ENCODE data around the gene PEX11B. TPM values are rescaled to one million over a fixed set of nuclear protein-coding genes. Genes with fewer than 3 reads are reported as not detected.

The PEX11B gene
- total and polyA plus RNA-seq, 2 of the 8 experiments (the other 6 are each of a cell fraction or from before 2014, with no cell fraction given) = 9.1 to 15.1 TPM

- TF ChIP-seq, protein P1, sequence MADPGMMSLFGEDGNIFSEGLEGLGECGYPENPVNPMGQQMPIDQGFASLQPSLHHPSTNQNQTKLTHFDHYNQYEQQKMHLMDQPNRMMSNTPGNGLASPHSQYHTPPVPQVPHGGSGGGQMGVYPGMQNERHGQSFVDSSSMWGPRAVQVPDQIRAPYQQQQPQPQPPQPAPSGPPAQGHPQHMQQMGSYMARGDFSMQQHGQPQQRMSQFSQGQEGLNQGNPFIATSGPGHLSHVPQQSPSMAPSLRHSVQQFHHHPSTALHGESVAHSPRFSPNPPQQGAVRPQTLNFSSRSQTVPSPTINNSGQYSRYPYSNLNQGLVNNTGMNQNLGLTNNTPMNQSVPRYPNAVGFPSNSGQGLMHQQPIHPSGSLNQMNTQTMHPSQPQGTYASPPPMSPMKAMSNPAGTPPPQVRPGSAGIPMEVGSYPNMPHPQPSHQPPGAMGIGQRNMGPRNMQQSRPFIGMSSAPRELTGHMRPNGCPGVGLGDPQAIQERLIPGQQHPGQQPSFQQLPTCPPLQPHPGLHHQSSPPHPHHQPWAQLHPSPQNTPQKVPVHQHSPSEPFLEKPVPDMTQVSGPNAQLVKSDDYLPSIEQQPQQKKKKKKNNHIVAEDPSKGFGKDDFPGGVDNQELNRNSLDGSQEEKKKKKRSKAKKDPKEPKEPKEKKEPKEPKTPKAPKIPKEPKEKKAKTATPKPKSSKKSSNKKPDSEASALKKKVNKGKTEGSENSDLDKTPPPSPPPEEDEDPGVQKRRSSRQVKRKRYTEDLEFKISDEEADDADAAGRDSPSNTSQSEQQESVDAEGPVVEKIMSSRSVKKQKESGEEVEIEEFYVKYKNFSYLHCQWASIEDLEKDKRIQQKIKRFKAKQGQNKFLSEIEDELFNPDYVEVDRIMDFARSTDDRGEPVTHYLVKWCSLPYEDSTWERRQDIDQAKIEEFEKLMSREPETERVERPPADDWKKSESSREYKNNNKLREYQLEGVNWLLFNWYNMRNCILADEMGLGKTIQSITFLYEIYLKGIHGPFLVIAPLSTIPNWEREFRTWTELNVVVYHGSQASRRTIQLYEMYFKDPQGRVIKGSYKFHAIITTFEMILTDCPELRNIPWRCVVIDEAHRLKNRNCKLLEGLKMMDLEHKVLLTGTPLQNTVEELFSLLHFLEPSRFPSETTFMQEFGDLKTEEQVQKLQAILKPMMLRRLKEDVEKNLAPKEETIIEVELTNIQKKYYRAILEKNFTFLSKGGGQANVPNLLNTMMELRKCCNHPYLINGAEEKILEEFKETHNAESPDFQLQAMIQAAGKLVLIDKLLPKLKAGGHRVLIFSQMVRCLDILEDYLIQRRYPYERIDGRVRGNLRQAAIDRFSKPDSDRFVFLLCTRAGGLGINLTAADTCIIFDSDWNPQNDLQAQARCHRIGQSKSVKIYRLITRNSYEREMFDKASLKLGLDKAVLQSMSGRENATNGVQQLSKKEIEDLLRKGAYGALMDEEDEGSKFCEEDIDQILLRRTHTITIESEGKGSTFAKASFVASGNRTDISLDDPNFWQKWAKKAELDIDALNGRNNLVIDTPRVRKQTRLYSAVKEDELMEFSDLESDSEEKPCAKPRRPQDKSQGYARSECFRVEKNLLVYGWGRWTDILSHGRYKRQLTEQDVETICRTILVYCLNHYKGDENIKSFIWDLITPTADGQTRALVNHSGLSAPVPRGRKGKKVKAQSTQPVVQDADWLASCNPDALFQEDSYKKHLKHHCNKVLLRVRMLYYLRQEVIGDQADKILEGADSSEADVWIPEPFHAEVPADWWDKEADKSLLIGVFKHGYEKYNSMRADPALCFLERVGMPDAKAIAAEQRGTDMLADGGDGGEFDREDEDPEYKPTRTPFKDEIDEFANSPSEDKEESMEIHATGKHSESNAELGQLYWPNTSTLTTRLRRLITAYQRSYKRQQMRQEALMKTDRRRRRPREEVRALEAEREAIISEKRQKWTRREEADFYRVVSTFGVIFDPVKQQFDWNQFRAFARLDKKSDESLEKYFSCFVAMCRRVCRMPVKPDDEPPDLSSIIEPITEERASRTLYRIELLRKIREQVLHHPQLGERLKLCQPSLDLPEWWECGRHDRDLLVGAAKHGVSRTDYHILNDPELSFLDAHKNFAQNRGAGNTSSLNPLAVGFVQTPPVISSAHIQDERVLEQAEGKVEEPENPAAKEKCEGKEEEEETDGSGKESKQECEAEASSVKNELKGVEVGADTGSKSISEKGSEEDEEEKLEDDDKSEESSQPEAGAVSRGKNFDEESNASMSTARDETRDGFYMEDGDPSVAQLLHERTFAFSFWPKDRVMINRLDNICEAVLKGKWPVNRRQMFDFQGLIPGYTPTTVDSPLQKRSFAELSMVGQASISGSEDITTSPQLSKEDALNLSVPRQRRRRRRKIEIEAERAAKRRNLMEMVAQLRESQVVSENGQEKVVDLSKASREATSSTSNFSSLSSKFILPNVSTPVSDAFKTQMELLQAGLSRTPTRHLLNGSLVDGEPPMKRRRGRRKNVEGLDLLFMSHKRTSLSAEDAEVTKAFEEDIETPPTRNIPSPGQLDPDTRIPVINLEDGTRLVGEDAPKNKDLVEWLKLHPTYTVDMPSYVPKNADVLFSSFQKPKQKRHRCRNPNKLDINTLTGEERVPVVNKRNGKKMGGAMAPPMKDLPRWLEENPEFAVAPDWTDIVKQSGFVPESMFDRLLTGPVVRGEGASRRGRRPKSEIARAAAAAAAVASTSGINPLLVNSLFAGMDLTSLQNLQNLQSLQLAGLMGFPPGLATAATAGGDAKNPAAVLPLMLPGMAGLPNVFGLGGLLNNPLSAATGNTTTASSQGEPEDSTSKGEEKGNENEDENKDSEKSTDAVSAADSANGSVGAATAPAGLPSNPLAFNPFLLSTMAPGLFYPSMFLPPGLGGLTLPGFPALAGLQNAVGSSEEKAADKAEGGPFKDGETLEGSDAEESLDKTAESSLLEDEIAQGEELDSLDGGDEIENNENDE (IDR thresholded peaks at IDR 0.05; ENCODE audit: insufficient replicate concordance, low read length) = no peak
- TF ChIP-seq SUZ12 (IDR thresholded peaks at IDR 0.05; ENCODE audit: low read length) = no peak
These were observed 31.7 kb downstream of the PEX11B start (continued) for GRCh38 chr1:145886816-145887215.
